HG03439 (cell line): ENCODE measurements around the gene MTHFD1L.
"Not testable (repeated sequence)": the region's sequence is repeated elsewhere in the genome, so short reads cannot be mapped to it uniquely, and the experiment has no call there.

Experiments used
- ATAC-seq: cut with Tn5 transposase; IDR thresholded peaks from one replicate; pipeline ENCODE4 v1.9.1; 2021; ENCODE audit warnings: mild to moderate bottlenecking, moderate library complexity; ENCODE audit not compliant: unreplicated experiment

The MTHFD1L gene

GRCh38 chr6:151036869-151037680 lies 171.6 kb downstream of the MTHFD1L start:
- ATAC-seq = no peak

GRCh38 chr6:151038616-151039015 lies 173.1 kb downstream of the MTHFD1L start:
- ATAC-seq = no peak

- not testable (repeated sequence) for ATAC-seq
These were observed 175.5 kb downstream of the MTHFD1L start for GRCh38 chr6:151040888-151041521.

- no peak for ATAC-seq
These were observed 176.2 kb downstream of the MTHFD1L start for GRCh38 chr6:151041686-151042085.

GRCh38 chr6:151042911-151043330 lies 177.4 kb downstream of the MTHFD1L start:
- ATAC-seq = not testable (repeated sequence)

- no peak for ATAC-seq
These were observed 178.4 kb downstream of the MTHFD1L start for GRCh38 chr6:151043944-151044343.

GRCh38 chr6:151044465-151045441 lies 179.3 kb downstream of the MTHFD1L start:
- no peak for ATAC-seq

GRCh38 chr6:151045511-151046222 lies 180.2 kb downstream of the MTHFD1L start:
- ATAC-seq = not testable (repeated sequence)

GRCh38 chr6:151051164-151051563 lies 185.7 kb downstream of the MTHFD1L start:
- no peak for ATAC-seq

- ATAC-seq = no peak
These were observed 186.6 kb downstream of the MTHFD1L start for GRCh38 chr6:151052021-151052646.

GRCh38 chr6:151054306-151054705 lies 188.8 kb downstream of the MTHFD1L start:
- ATAC-seq = no peak

- ATAC-seq = no peak
These were observed 190.9 kb downstream of the MTHFD1L start for GRCh38 chr6:151056230-151056907.

GRCh38 chr6:151057061-151057460 lies 191.6 kb downstream of the MTHFD1L start:
- no peak for ATAC-seq

- no peak for ATAC-seq
These were observed 192.7 kb downstream of the MTHFD1L start for GRCh38 chr6:151058021-151058733.

GRCh38 chr6:151059612-151060095 lies 194.2 kb downstream of the MTHFD1L start:
- ATAC-seq = no peak

GRCh38 chr6:151060096-151060765 lies 194.7 kb downstream of the MTHFD1L start:
- no peak for ATAC-seq

GRCh38 chr6:151060766-151061531 lies 195.4 kb downstream of the MTHFD1L start:
- ATAC-seq = no peak
